Stimulated activated CD4-positive, alpha-beta T cell treated with anti-CD3 and anti-CD28 coated beads, Interleukin-12 subunit alpha, Interleukin-12 subunit beta, amount 100 ng/mL, for 4 hours (primary cell): ENCODE results near the gene FBH1.
"Not testable (repeated sequence)": the region's sequence is repeated elsewhere in the genome, so short reads cannot be mapped to it uniquely, and the experiment has no call there.

Experiments used
- DNase-seq: peaks from one replicate; pipeline ENCODE4 v3.0.0-alpha.2; 2020

Gene FBH1

DNA sequence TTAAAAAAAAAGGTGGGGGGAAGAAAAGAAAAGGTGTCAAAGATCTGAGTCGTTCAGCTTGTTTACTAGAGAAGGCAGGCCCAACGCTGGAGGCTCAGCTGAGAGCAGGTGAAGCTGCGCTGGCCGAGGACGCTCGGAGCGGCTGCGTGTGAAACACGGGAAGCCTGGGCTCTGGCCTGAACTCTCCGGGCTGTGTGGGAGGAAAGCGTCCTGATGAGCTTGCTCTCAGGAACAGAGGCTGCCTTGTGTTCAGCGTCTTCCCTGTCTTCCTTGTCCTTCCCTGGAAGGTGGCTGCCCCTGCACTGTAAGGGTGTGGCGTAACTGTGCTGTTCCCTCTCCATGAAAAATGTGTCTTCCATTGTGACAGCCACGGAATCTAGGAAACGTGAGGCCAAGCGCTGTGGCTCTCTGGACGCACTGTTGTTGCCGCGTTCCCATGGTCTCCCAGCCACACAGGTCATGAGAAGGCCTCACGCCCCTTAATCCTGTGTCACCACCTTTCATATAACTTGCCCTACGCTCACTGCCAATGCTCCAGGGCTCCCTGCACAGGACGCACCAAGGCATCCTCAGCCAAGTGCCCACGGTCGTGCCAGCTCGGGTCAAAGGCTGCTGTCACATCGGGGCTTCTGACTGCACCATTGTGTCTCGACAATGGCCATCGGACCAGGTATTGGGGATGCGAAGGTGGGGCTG lies 71.5 kb downstream of the FBH1 start:
- no peak for DNase-seq

DNA sequence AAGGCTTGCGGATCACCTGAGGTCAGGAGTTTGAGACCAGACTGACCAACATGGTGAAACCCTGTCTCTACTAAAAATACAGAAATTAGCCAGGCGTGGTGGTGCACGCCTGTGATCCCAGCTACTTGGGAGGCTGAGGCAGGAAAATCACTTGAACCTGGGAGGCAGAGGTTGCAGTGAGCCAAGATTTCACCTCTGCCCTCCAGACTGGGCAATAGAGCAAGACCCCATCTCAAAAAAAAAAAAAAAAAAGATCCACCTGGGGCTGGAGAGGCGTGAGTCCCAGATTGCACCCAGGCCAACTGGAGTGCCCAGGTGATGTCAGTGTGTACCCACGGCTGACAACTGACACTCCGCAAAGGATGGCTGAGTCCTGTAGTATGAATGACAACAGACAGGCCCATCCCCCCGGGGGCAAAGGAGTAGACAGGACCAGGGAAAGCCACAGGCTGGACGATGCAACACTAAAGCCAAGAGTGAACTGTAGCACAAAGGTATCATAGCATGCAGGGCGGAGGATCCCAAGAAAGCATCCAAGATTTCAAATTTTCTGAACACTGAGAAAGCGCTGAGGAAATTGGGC lies 72.4 kb downstream of the FBH1 start:
- not testable (repeated sequence) for DNase-seq

DNA sequence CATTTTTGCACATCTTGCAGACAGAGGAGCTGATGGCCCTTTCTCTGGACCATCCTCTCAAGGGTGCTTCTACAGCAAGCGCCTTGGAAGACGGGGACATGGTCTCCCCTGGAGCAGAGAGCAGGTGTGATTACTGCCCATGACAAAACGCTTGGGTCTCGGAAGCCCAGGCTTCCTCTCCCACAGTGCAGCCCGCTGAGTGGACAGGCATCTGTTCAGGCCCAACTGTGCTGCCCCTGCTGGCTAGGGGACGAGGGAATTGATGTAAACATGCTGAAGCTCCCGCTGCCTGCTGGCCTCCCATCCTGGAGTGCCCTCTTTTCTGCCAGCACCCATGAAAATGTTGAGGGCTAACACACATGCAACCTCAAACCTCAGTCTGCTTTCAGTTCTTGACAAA lies 73.0 kb downstream of the FBH1 start:
- no peak for DNase-seq

DNA sequence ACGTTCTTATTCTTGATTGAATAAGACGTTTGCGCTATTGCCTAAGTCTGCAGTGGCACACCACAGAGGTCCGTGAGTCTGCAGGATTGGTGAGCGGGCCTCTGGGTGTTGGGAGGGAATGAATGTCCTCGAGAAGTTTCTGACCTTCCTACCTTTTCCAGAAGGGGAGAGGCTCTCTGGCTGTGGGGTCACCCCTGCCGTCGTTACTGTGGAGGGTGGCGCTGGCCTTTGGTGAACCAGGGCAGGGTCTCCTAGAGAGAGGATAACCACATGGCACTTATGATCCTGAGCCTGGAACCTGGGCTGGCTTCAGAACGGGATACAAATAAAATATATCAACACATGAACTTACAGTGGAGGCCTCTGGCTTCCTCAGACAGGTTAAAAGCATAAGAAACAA lies 73.5 kb downstream of the FBH1 start:
- DNase-seq, result no peak

- DNase-seq, result no peak
These were observed 74.7 kb downstream of the FBH1 start for GRCh38 chr10:5964736-5965135.

GRCh38 chr10:5965266-5965665 lies 75.2 kb downstream of the FBH1 start:
- no peak for DNase-seq

GRCh38 chr10:5968037-5968680 lies 78.1 kb downstream of the FBH1 start:
- no peak for DNase-seq

- no peak for DNase-seq
These were observed 78.8 kb downstream of the FBH1 start for GRCh38 chr10:5968681-5969453.

DNA sequence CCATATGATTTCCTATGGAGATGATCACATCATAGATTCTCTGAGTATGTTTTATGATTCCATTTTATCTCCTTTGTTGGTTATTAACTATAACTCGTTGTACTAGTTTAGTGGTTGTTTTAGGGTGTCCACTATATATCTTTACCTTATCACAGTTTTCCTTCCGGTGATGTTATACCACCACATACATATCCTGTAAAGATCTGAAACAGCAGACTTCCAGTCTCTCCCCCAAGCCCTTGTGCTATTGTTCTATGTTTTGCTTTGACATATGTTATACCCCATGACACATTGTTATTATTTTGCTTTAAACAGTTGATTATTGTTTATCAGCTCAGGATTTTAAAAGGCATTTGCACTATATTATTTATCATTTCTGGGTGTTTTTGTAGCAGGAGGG lies 80.0 kb downstream of the FBH1 start:
- DNase-seq, result no peak

GRCh38 chr10:5970527-5970926 lies 80.5 kb downstream of the FBH1 start:
- DNase-seq, result no peak

DNA sequence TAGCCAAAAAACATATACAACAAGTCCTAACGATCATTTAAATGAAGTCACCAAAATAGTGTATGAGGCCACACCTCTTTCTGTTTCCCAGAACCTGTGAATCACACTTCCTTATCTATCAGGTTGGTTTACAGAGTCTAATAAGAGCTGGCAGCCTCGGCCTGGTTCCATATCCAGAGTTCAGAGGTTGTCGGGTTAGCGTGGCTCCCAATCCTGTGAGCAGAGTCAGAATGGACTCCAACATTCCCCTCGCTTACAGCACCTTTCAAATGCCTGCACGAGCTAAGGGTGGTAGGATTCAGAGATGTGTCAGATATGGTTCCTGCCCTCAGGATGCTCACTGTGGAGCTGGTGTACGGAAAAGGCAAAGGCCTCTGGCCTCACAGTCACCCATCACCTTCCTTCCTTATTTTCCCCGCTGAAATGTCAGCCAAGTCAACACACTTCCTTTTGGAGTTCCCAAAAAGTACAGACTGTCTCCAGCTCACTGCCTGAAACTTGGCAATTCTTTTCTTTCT lies 81.3 kb downstream of the FBH1 start:
- no peak for DNase-seq

GRCh38 chr10:5971886-5972285 lies 81.8 kb downstream of the FBH1 start:
- no peak for DNase-seq

DNA sequence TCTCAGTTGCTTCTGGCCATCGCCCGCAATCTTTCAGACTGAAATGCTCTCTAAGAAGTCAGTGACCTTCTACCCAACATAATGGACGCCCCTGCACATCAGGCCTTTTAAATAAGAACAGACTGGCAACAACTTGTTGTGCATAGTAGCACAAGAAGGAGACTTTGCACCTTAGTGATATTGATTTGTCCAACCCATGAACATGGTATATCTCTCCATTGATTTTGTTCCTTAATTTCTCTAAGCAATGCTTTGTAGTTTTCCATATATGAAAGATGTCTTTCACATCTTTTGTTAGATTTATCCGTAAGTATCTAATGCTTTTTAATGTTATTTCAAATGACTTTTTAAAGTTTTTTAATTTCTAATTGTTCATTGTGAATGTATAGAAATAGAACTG lies 83.0 kb downstream of the FBH1 start:
- DNase-seq, result no peak

DNA sequence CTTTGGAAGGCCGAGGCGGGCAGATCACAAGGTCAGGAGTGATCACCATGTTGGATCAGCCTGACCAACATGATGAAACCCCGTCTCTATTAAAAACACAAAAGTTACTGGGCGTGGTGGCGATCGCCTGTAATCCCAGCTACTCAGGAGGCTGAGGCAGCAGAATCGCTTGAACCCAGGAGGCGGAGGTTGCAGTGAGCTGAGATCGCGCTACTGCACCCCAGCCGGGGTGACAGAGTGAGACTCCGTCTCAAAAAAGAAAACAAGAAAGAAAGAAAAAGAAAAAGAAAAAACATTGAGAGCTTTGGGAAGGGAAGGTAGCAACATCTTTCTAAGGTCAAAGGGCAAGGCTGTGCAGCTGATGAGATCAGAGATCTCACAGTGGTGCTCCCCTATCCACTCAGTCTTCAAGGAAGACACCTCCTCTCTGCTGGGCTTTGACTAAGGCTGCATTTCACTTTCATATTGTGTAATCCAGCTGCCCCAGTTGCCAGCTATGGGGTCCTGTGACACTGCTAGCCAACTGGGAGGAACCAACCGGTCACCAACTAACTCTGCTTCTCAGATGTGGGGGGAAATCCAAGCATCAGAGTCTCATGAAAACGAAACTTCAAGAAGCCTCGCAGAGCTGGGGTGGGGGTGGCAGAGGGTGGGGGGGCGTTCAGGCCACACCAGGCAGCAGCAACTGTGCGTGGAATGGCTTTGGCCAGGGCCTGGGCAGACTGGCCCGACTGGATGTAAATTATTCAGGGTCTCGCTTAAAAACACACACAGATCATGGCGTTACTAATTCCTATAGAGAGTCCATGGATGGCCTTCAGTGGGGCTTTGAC lies 85.8 kb downstream of the FBH1 start:
- peak; percentile 36 for DNase-seq

DNA sequence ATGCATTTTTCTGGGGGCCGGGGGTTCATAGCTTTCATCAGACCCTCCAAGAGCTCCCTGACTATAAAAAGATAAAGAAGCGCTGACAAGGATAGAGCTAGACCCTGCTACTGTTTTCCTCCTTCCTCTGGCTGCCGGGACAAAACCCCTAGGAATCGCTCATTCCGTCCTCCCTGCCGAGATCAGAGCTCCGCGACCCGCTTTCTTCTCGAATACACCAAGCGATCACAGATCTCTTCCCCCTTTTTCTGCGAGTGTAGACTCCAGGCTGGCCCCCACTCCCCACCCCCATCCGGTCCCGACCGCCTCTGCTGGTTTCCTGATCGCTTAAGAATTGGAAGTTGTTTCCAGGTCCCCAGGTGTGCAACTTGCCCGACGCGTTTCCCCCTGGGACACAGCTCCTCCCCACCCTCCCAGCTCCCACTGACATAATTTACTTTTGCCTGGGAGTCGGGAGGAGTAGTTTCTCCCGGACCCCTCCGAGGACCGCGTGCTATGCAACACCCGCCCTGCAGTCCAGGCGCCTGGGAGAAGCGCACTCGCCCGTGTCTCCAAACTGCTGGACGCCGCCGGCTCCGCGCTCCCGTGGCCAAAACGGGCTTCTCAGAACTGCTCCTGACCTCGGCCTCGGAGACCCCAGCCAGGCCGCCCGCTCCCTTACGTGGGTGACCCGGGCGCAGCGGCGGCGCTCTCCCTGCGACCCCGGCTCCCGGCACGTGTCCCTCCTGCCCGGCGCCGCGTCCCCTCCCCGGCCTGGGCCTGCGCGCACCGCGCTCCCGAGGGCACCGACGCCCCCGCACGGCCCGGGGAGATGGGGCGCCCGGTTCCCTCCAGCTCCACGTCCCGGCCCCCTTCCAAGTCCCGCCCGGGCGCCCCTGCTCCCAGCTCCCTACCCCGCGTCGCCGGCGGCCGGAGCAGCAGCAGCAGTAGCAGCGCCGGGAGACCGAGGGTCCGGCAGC lies 86.7 kb downstream of the FBH1 start:
- peak; percentile 50 for DNase-seq

GRCh38 chr10:5977471-5978229 lies 87.6 kb downstream of the FBH1 start, which contains the start of gene IL15RA:
Gene IL15RA (minus strand): TSS chr10:5977543. CDS start chr10:5977492, 51 bp downstream.
- DNase-seq, result peak; percentile 86

- no peak for DNase-seq
These were observed 88.1 kb downstream of the FBH1 start for GRCh38 chr10:5978230-5978489.

GRCh38 chr10:5981529-5981928 lies 91.5 kb downstream of the FBH1 start:
- DNase-seq, result no peak

DNA sequence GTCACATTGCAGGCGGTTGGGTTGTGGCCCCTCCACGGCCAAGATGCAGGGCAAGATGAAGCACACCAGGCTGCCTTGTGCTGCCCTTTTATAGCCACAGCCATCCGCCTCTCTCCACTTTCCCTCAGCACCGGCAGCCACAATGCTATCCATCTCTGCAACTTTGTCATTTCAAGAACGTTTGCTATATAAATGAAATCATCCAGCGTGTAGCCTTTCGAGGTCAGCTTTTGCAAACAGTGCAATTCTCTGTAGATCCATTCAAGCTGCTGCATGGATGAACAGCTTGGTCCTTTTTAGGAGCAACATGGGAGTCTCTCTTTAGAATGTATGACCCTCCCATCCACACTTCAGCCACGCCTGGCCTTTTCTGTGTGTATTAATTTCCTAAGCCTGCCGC lies 93.7 kb downstream of the FBH1 start:
- no peak for DNase-seq

- DNase-seq, result no peak
These were observed 95.0 kb downstream of the FBH1 start for GRCh38 chr10:5985029-5985428.
